ENCODE data around the gene PRICKLE2.

GRCh38 chr3:64097920-64098319, 127.3 kb downstream of the PRICKLE2 start:
- no peak for TF ChIP-seq CTCF (optimal IDR thresholded peaks at IDR 0.05 in 1 of 3, IDR thresholded peaks at IDR 0.05 in 1 of 3, conservative IDR thresholded peaks at IDR 0.05 in 1 of 3; ENCODE audit: extremely low read depth in 1 of 3, insufficient read depth in 2 of 3, low read length in 3 of 3)
- no peak for TF ChIP-seq EZH2 (IDR thresholded peaks at IDR 0.05; ENCODE audit: low read length)
